GM12878 (cell line): ENCODE measurements around the gene TBCCD1. TPM values are rescaled to one million over a fixed set of nuclear protein-coding genes. Genes with fewer than 3 reads are reported as not detected.

Experiments used
- IKZF1 ChIP-seq: fragments of 450-650 bp; conservative IDR thresholded peaks from 2 replicates; pipeline ENCODE4 v1.6.1; 2017; ENCODE audit warnings: antibody characterized with exemption, mild to moderate bottlenecking
- JUNB ChIP-seq: IDR thresholded peaks from 2 replicates; pipeline ENCODE4 v1.6.1; 2016; ENCODE audit warnings: antibody characterized with exemption, mild to moderate bottlenecking
- LARP7 ChIP-seq: fragments of 450-650 bp; IDR thresholded peaks from 2 replicates; pipeline ENCODE4 v1.6.1; 2017; ENCODE audit warnings: mild to moderate bottlenecking
- MTA2 ChIP-seq: fragments of 450-650 bp; IDR thresholded peaks from 2 replicates; pipeline ENCODE4 v1.6.1; 2016; ENCODE audit warnings: low read depth, mild to moderate bottlenecking, moderate library complexity
- RAD21 ChIP-seq: IDR thresholded peaks from 2 replicates; pipeline ENCODE4 v1.6.1; 2011; ENCODE audit warnings: mild to moderate bottlenecking, low read depth, low read length, moderate library complexity; ENCODE audit not compliant: insufficient read depth
- SUPT20H ChIP-seq: IDR thresholded peaks from 2 replicates; pipeline ENCODE4 v1.6.1; 2011; ENCODE audit warnings: low read depth, mild to moderate bottlenecking, low read length, moderate library complexity, borderline replicate concordance; ENCODE audit not compliant: control insufficient read depth
- TARDBP ChIP-seq: IDR thresholded peaks from 2 replicates; pipeline ENCODE4 v1.6.1; 2016; ENCODE audit warnings: borderline replicate concordance
- TCF12 ChIP-seq: IDR thresholded peaks from 2 replicates; pipeline ENCODE4 v1.6.1; 2011; ENCODE audit warnings: low read depth, mild to moderate bottlenecking, low read length
- ZBED1 ChIP-seq: IDR thresholded peaks from 2 replicates; pipeline ENCODE4 v1.6.1; 2016; ENCODE audit warnings: borderline replicate concordance
- ZNF622 ChIP-seq: fragments of 450-650 bp; IDR thresholded peaks from 2 replicates; pipeline ENCODE4 v1.6.1; 2017; ENCODE audit warnings: mild to moderate bottlenecking, inconsistent platforms
- polyA plus RNA-seq, 11 experiments: library from polyadenylated mRNA; depleted of rRNA in 4 of 11; unstranded in 6 of 11; stranded (reverse) in 5 of 11; fragments of >200 nt; fragmentation: Nextera tagmentation in 4 of 11; fragmentation: Illumina TruSeq in 1 of 11; extraction: Ambion mirVana in 4 of 11; extraction: Trizol in 1 of 11; gene quantifications; 1 replicate in 1 of 11; 2 replicates in 10 of 11; pipeline versions ENCODE4 v1.2.1 to v1.2.3, GENCODE V29; 2011 to 2016; ENCODE audit warnings: inconsistent platforms in 2 of 11, missing spikeins in 2 of 11, low read depth in 1 of 11
- total RNA-seq, 4 experiments: library from RNA; depleted of rRNA in 3 of 4; stranded (reverse); fragments of >200 nt in 3 of 4; fragmentation: Illumina TruSeq in 1 of 4; extraction: Trizol in 1 of 4; gene quantifications; 2 replicates each; pipeline versions ENCODE4 v1.2.1 to v1.2.3, GENCODE V29; 2013 to 2021
- TF ChIP-seq, protein P1 (sequence below): fragments of 150-350 bp; IDR thresholded peaks from 2 replicates; pipeline ENCODE4 v1.6.1; 2016; ENCODE audit warnings: low read depth, low read length
- TF ChIP-seq, protein P2 (sequence below): fragments of 450-650 bp; IDR thresholded peaks from 2 replicates; pipeline ENCODE4 v1.6.1; 2018; ENCODE audit warnings: borderline replicate concordance, mild to moderate bottlenecking; ENCODE audit not compliant: partially characterized antibody

TBCCD1 gene
- total and polyA plus RNA-seq, 10 of the 15 experiments (the other 5 are each of a cell fraction or from before 2014, with no cell fraction given), result 6.9 to 23.4 (median 14.7) TPM

DNA sequence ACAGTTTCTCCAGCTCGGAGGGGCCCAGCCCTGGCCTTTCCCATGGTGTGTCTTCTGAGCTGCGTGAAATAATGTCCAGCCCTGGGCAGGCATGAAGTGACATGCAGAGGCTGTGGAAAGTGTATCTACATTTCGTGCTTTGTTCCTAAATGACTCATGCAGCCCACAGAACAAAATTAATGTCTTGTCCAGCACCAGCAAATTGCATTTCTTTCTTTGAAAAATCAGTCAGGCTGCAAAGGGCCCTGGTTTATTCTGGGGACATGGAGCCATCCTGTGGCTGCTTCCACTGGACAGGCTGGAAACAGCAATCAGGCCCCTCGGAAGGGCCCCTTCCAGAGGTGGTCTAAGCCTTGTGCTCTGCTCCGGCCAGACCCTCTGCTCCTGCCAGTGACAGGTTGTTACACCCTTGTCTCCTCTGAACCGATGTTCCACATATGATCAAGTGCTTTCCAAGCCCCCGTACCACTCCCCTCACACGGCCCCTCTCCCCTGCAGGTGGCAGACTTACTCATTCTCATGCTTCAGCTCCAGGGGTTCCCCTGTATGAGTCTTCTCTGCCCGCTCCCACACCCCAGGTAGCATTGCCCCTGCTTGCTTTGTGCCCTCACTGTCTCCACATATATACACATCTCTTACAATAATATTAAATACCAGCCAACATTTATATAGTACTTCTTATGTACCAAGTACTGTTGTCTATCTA lies 56.6 kb downstream of the TBCCD1 start (continued):
- TF ChIP-seq, protein P1, sequence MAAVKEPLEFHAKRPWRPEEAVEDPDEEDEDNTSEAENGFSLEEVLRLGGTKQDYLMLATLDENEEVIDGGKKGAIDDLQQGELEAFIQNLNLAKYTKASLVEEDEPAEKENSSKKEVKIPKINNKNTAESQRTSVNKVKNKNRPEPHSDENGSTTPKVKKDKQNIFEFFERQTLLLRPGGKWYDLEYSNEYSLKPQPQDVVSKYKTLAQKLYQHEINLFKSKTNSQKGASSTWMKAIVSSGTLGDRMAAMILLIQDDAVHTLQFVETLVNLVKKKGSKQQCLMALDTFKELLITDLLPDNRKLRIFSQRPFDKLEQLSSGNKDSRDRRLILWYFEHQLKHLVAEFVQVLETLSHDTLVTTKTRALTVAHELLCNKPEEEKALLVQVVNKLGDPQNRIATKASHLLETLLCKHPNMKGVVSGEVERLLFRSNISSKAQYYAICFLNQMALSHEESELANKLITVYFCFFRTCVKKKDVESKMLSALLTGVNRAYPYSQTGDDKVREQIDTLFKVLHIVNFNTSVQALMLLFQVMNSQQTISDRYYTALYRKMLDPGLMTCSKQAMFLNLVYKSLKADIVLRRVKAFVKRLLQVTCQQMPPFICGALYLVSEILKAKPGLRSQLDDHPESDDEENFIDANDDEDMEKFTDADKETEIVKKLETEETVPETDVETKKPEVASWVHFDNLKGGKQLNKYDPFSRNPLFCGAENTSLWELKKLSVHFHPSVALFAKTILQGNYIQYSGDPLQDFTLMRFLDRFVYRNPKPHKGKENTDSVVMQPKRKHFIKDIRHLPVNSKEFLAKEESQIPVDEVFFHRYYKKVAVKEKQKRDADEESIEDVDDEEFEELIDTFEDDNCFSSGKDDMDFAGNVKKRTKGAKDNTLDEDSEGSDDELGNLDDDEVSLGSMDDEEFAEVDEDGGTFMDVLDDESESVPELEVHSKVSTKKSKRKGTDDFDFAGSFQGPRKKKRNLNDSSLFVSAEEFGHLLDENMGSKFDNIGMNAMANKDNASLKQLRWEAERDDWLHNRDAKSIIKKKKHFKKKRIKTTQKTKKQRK, result no peak
- peak; percentile 26; the same call in 1 of the 2 replicates for TF ChIP-seq TARDBP
- TF ChIP-seq TCF12, result peak; percentile 46; the same call in 1 of the 2 replicates
- TF ChIP-seq, protein P2, sequence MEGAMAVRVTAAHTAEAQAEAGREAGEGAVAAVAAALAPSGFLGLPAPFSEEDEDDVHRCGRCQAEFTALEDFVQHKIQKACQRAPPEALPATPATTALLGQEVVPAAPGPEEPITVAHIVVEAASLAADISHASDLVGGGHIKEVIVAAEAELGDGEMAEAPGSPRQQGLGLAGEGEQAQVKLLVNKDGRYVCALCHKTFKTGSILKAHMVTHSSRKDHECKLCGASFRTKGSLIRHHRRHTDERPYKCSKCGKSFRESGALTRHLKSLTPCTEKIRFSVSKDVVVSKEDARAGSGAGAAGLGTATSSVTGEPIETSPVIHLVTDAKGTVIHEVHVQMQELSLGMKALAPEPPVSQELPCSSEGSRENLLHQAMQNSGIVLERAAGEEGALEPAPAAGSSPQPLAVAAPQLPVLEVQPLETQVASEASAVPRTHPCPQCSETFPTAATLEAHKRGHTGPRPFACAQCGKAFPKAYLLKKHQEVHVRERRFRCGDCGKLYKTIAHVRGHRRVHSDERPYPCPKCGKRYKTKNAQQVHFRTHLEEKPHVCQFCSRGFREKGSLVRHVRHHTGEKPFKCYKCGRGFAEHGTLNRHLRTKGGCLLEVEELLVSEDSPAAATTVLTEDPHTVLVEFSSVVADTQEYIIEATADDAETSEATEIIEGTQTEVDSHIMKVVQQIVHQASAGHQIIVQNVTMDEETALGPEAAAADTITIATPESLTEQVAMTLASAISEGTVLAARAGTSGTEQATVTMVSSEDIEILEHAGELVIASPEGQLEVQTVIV, result no peak
- TF ChIP-seq IKZF1, result peak; percentile 40
- no peak for TF ChIP-seq LARP7
- no peak for TF ChIP-seq ZNF622
- peak; percentile 43; the same call in 1 of the 2 replicates for TF ChIP-seq ZBED1
- peak; percentile 88 for TF ChIP-seq JUNB
- TF ChIP-seq SUPT20H, result no peak
- TF ChIP-seq MTA2, result peak; percentile 60
- TF ChIP-seq RAD21, result peak; percentile 50
